Activated CD4-positive, alpha-beta memory T cell treated with anti-CD3 and anti-CD28 coated beads, Interleukin-2, amount 10 ng/mL, durations not matched to agents 7 days and 5 days (primary cell): Measurements from ENCODE around the gene SPIB. TPM values are rescaled to one million over a fixed set of nuclear protein-coding genes. Genes with fewer than 3 reads are reported as not detected.

Source experiments
- CTCF ChIA-PET: fragments of 350-600 bp; sonication (Branson Sonifier 250); formaldehyde crosslinking; loops from one replicate; lab custom pipeline; 2021; ENCODE audit warnings: antibody characterized with exemption, inconsistent platforms; lab: Charles Lee
- POLR2A ChIA-PET: fragments of 350-600 bp; sonication (Branson Sonifier 250); formaldehyde crosslinking; loops from one replicate; lab custom pipeline; 2021; ENCODE audit warnings: antibody characterized with exemption; lab: Charles Lee
- DNase-seq: peaks from one replicate; pipeline ENCODE4 v3.0.0-alpha.2; 2020
- H3K27ac Mint-ChIP-seq: one replicate; pipeline ENCODE4 v1.8.0; 2021; ENCODE audit warnings: mild to moderate bottlenecking, mixed read lengths
- H3K27me3 Mint-ChIP-seq: one replicate; pipeline ENCODE4 v1.8.0; 2021; ENCODE audit warnings: mixed read lengths
- H3K36me3 Mint-ChIP-seq: one replicate; pipeline ENCODE4 v1.8.0; 2021; ENCODE audit warnings: low read depth, mixed read lengths
- H3K4me1 Mint-ChIP-seq: one replicate; pipeline ENCODE4 v1.8.0; 2021; ENCODE audit warnings: mixed read lengths
- H3K4me3 Mint-ChIP-seq: one replicate; pipeline ENCODE4 v1.8.0; 2021; ENCODE audit warnings: mild to moderate bottlenecking, mixed read lengths
- H3K9me3 Mint-ChIP-seq: one replicate; pipeline ENCODE4 v1.8.0; 2021; ENCODE audit warnings: mixed read lengths
- total RNA-seq, 2 experiments: library from RNA; stranded (reverse); gene quantifications; one replicate each; pipeline ENCODE4 v1.2.3, GENCODE V29; 2021

The SPIB gene
- total RNA-seq, 2 experiments from 2014 or later, result 0.18 TPM; not detected in 1

GRCh38 chr19:50475736-50476223 lies 57.0 kb downstream of the SPIB start:
- Mint-ChIP-seq H3K27ac (peak overlapping the region; percentile 89), H3K4me3 (peak overlapping the region; percentile 98), H3K36me3 (peaks cover 23% of the 10 kb centered on the region), H3K9me3 (no peaks in the 10 kb centered on the region), H3K27me3 (no peaks in the 10 kb centered on the region), H3K4me1 (peaks cover 23% of the 10 kb centered on the region)
- ChIA-PET POLR2A (interaction anchor here (0.6 to 1.1 kb wide), 2 partner anchors 11 to 36 kb away, joined by 3 read pairs; partner anchors contain the start of gene JOSD2), CTCF (no interaction called here)
- no peak for DNase-seq

- Mint-ChIP-seq H3K36me3 (peaks cover 29% of the 10 kb centered on the region), H3K9me3 (no peaks in the 10 kb centered on the region), H3K27ac (peak within 1 kb of the TSS; percentile 89), H3K4me1 (peaks cover 23% of the 10 kb centered on the region), H3K27me3 (no peaks in the 10 kb centered on the region), H3K4me3 (peak within 1 kb of the TSS; percentile 98)
- POLR2A ChIA-PET, result interaction anchor here (1.2 kb wide), 1 partner anchor 35 kb away, joined by 4 read pairs; the partner anchor contains the start of gene JOSD2
- peak; percentile 95 for DNase-seq
- CTCF ChIA-PET, result no interaction called here
Measured at GRCh38 chr19:50476224-50476906, 57.6 kb downstream of the SPIB start, which contains the start of the genes EMC10 and GARIN5A. EMC10 (plus strand) TSS chr19:50476507; CDS start chr19:50476545, 38 bp downstream. GARIN5A (minus strand) TSS chr19:50476848; CDS start chr19:50476388, 460 bp downstream.

GRCh38 chr19:50476907-50477238 lies 58.1 kb downstream of the SPIB start:
- H3K4me1 Mint-ChIP-seq, result peaks cover 23% of the 10 kb centered on the region
- peaks cover 30% of the 10 kb centered on the region for H3K36me3 Mint-ChIP-seq
- H3K27me3 Mint-ChIP-seq, result no peaks in the 10 kb centered on the region
- CTCF ChIA-PET, result no interaction called here
- POLR2A ChIA-PET, result interaction anchor here (1.2 kb wide), 1 partner anchor 34 kb away, joined by 4 read pairs; the partner anchor contains the start of gene JOSD2
- no peak for DNase-seq
- H3K27ac Mint-ChIP-seq, result peak overlapping the region; percentile 89
- peak overlapping the region; percentile 98 for H3K4me3 Mint-ChIP-seq
- no peaks in the 10 kb centered on the region for H3K9me3 Mint-ChIP-seq

GRCh38 chr19:50477751-50478515 lies 59.2 kb downstream of the SPIB start:
- ChIA-PET CTCF (interaction anchor here (1.7 kb wide), 1 partner anchor 121 kb away, joined by 7 read pairs; no protein-coding TSS in a partner anchor), POLR2A (interaction anchor here (1.2 to 2.3 kb wide), 2 partner anchors 33 kb away, joined by 4 to 9 read pairs; partner anchors contain the start of gene JOSD2)
- peaks cover 23% of the 10 kb centered on the region for H3K4me1 Mint-ChIP-seq
- peaks cover 30% of the 10 kb centered on the region for H3K36me3 Mint-ChIP-seq
- no peaks in the 10 kb centered on the region for H3K9me3 Mint-ChIP-seq
- peak overlapping the region; percentile 98 for H3K4me3 Mint-ChIP-seq
- no peaks in the 10 kb centered on the region for H3K27me3 Mint-ChIP-seq
- H3K27ac Mint-ChIP-seq, result peak overlapping the region; percentile 89
- DNase-seq, result no peak

- H3K9me3 Mint-ChIP-seq, result no peaks in the 10 kb centered on the region
- ChIA-PET POLR2A (interaction anchor here (0.7 to 2.3 kb wide), 2 partner anchors 32 to 122 kb away, joined by 3 to 9 read pairs; partner anchors contain the start of gene JOSD2), CTCF (interaction anchor here (0.6 to 1.7 kb wide), 2 partner anchors 122 to 231 kb away, joined by 5 to 7 read pairs; no protein-coding TSS in a partner anchor)
- no peaks in the 10 kb centered on the region for H3K27me3 Mint-ChIP-seq
- peaks cover 23% of the 10 kb centered on the region for H3K4me1 Mint-ChIP-seq
- peaks cover 34% of the 10 kb centered on the region for H3K36me3 Mint-ChIP-seq
- no peak for DNase-seq
- no peak overlapping the region for H3K4me3 Mint-ChIP-seq
- H3K27ac Mint-ChIP-seq, result no peak overlapping the region
Measured at GRCh38 chr19:50478901-50479715, 60.4 kb downstream of the SPIB start.

GRCh38 chr19:50479761-50480251 lies 61.1 kb downstream of the SPIB start:
- POLR2A ChIA-PET, result interaction anchor here (2.3 kb wide), 1 partner anchor 31 kb away, joined by 9 read pairs; the partner anchor contains the start of gene JOSD2
- peaks cover 23% of the 10 kb centered on the region for H3K4me1 Mint-ChIP-seq
- no peak for DNase-seq
- no peak overlapping the region for H3K4me3 Mint-ChIP-seq
- no peaks in the 10 kb centered on the region for H3K9me3 Mint-ChIP-seq
- peaks cover 35% of the 10 kb centered on the region for H3K36me3 Mint-ChIP-seq
- no peaks in the 10 kb centered on the region for H3K27me3 Mint-ChIP-seq
- no peak overlapping the region for H3K27ac Mint-ChIP-seq
- CTCF ChIA-PET, result interaction anchor here (0.6 to 1.7 kb wide), 2 partner anchors 123 to 232 kb away, joined by 5 to 7 read pairs; no protein-coding TSS in a partner anchor

- no peak overlapping the region for H3K4me3 Mint-ChIP-seq
- ChIA-PET CTCF (no interaction called here), POLR2A (no interaction called here)
- peaks cover 20% of the 10 kb centered on the region for H3K4me1 Mint-ChIP-seq
- no peak for DNase-seq
- H3K27ac Mint-ChIP-seq, result no peak overlapping the region
- H3K27me3 Mint-ChIP-seq, result no peaks in the 10 kb centered on the region
- peaks cover 2% of the 10 kb centered on the region for H3K9me3 Mint-ChIP-seq
- peaks cover 42% of the 10 kb centered on the region for H3K36me3 Mint-ChIP-seq
Measured at GRCh38 chr19:50480281-50481111, 61.8 kb downstream of the SPIB start.

Other genes starting within 250 kb of the SPIB start
- gene MYH14, start 215.3 kb upstream of the SPIB start, total RNA-seq, result not detected
- gene KCNC3, start 89.6 kb upstream of the SPIB start, total RNA-seq, result 1 to 10 TPM; 4.2 to 4.3 TPM
- 1 to 10 TPM; 3.2 to 3.9 TPM for gene NAPSA, start 53.3 kb upstream of the SPIB start, total RNA-seq
- gene NR1H2, start 42.5 kb upstream of the SPIB start, total RNA-seq, result 10 to 100 TPM; 79.7 to 86.2 TPM
- gene POLD1, start 34.6 kb upstream of the SPIB start, total RNA-seq, result 100 to 1,000 TPM; 117 to 119 TPM
- under 1 TPM; 0.28 to 0.33 TPM for gene MYBPC2, start 14.0 kb downstream of the SPIB start, total RNA-seq
- 10 to 100 TPM; 56.3 to 57.2 TPM for gene EMC10, start 57.6 kb downstream of the SPIB start, total RNA-seq
- gene GARIN5A, start 57.9 kb downstream of the SPIB start, total RNA-seq, result under 1 TPM in 1 of 2 experiments, not detected in 1; 0.33 TPM
- gene JOSD2, start 92.3 kb downstream of the SPIB start, total RNA-seq, result 10 to 100 TPM; 44.7 to 51.4 TPM
- gene ASPDH, start 95.0 kb downstream of the SPIB start, total RNA-seq, result not detected
- not detected for gene LRRC4B, start 149.5 kb downstream of the SPIB start, total RNA-seq
- not detected for gene SYT3, start 220.9 kb downstream of the SPIB start, total RNA-seq
- gene C19orf81, start 230.5 kb downstream of the SPIB start, total RNA-seq, result not detected